Astrocyte of the cerebellum (primary cell): ENCODE data around the gene AFMID.
"Not testable (repeated sequence)": the region's sequence is repeated elsewhere in the genome, so short reads cannot be mapped to it uniquely, and the experiment has no call there.

Source experiments
- DNase-seq: peaks from one replicate; pipeline ENCODE4 v3.0.0-alpha.2; 2011; ENCODE audit warnings: low read depth
- H3K4me3 ChIP-seq: 2 replicates; pipeline ENCODE4 v1.5.1; 2011; ENCODE audit warnings: mild to moderate bottlenecking, low read depth, low read length, moderate library complexity
- in situ Hi-C: cut with HindIII; loops from 2 replicates; pipeline ENCODE4 v1.10.0; 2017; ENCODE audit warnings: low sequenced_read_pairs
- TF ChIP-seq, protein P1 (sequence below): IDR thresholded peaks from 2 replicates; pipeline ENCODE4 v1.5.1; 2012; ENCODE audit warnings: low read length, low read depth, moderate library complexity, mild to moderate bottlenecking; ENCODE audit errors: missing control alignments

AFMID gene

DNA sequence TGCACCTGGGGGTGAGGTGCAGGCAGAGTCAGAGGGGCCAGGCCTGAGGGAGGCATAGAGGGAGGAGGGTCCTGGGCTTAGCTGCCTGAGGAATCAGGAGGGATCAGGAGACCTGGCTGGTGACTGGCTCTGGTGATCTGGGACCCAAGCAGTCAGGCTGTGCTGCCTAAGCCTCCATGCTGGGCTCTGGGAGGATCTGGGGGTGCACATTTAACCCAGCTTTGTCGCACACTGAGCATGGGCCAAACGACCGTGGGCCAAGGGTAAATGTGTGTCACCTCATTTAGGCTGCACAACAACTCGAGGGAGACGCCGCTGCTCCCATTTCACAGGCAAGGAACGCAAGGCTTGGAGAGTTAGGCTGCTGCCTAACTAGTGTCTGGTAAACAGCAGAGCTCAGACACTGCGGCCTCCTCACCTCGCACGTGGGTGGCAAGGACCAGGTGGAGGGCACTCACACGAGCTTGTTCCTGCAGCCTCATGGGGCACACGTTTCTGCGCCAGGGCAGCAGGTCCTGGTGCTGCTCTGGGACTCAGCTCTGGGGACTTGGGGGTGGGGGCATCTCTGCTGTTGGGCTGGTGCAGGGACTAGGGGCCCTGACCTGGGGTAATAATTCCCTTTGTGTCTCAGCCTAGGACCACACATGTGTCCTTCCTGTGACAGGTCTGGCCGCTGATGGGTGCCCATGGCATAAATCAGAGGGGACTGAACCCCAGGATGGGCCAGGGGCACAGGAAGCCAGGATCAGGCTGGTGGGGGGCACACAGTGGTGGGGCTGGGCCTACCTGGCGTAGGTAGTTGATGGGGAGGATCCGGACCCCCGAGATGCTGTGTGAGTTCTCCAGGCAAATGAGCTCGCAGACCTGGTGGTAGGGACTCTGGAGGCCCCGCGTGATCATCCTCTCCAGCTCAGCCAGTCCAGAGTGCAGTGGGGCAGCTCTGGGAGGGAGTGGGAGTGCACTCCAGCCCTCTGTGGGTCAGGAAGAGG is 63.0 kb downstream of the AFMID start:
- peak overlapping the region; percentile 5 for H3K4me3 ChIP-seq
- no peak for DNase-seq
- TF ChIP-seq, protein P1, sequence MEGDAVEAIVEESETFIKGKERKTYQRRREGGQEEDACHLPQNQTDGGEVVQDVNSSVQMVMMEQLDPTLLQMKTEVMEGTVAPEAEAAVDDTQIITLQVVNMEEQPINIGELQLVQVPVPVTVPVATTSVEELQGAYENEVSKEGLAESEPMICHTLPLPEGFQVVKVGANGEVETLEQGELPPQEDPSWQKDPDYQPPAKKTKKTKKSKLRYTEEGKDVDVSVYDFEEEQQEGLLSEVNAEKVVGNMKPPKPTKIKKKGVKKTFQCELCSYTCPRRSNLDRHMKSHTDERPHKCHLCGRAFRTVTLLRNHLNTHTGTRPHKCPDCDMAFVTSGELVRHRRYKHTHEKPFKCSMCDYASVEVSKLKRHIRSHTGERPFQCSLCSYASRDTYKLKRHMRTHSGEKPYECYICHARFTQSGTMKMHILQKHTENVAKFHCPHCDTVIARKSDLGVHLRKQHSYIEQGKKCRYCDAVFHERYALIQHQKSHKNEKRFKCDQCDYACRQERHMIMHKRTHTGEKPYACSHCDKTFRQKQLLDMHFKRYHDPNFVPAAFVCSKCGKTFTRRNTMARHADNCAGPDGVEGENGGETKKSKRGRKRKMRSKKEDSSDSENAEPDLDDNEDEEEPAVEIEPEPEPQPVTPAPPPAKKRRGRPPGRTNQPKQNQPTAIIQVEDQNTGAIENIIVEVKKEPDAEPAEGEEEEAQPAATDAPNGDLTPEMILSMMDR = no peak
- in situ Hi-C loops = no loop called here

DNA sequence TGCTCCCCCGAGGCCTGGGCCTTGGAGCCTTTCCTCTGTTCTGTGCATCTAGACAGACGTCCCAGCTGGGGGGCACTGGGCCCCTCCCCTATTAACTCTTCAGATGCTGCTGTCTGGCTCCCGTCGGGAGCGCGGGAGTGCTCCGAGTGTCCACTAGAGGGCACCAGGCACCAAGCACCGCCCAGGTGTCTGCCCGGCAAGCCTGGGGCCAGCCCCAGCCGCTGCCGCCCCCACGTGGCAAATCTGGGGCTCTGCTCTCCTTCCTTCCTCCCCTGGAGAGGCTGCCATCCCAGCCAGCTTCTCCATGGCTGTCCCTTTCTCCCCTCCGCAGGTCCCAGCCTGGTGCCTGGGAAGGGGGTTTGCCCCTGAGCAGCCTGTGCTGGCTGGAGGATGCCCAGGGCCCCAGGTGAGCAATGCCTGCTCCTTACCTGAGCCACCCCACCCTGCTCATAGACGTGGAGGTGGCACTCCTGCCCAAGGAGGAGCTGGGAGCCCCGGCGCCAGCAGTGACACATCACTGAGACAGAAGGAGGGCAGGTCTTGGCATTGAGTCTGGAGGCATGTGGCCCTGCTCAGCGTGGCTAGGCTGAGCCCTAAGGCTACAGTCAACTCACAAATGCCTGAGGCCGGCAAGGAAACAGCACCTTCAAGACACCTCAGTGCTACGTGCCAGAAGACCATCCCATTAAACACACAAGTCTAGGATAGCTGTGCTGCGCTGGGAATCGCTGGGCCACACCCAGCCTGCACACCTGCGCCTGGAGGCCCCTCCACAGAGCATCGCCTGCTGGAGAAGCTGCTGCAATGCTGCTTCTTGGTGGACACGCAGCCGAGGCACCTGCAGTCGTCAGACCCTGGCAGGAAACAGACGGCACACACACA is 64.0 kb downstream of the AFMID start:
- TF ChIP-seq, protein P1 = peak; percentile 99
- DNase-seq = peak; percentile 61
- in situ Hi-C loops = no loop called here
- H3K4me3 ChIP-seq = peak overlapping the region; percentile 5

DNA sequence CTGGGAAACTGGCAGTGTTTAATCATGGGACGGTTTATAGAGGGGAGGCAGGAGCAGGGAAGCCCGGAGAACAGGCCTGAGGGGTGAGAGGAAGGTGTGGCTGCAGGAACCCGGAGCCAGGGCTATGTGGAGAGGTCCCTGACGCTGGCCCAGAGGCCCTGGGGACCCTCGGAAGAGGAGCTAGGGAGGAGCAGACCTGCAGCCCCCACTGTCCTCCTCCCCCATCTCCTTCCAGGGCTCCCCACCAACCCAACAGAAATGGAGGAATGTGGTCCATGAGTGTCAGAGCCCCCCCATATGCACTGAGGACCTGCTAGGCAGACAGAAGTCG is 64.6 kb downstream of the AFMID start:
- no peak overlapping the region for H3K4me3 ChIP-seq
- in situ Hi-C loops = no loop called here
- TF ChIP-seq, protein P1 = no peak
- no peak for DNase-seq

DNA sequence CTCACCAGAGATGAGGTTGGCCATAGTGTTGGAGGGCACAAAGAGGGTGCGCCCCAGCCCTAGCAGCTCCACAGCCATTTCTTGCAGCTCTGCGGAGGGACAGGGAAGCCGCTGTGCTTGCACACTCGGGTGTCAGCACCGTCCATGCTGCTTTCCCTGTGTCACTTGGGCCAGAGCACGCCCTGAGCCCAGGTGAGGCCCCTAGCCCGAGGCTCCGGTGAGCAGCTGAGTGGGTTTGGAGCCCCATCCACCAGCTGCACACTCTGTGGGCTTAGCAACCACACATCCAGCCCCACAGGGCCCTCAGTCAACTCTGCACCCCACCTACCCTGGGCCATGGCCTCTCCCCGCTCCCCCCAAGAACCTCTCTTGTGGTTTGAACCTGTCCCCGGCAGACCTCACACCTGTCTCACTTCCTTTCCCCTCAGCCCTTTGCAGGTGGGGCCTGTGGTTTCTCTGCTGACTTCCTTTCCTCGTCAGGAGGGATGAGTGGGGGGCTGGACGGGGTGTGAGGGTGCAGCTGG is 65.0 kb downstream of the AFMID start:
- in situ Hi-C loops = no loop called here
- H3K4me3 ChIP-seq = no peak overlapping the region
- TF ChIP-seq, protein P1 = no peak
- DNase-seq = no peak

DNA sequence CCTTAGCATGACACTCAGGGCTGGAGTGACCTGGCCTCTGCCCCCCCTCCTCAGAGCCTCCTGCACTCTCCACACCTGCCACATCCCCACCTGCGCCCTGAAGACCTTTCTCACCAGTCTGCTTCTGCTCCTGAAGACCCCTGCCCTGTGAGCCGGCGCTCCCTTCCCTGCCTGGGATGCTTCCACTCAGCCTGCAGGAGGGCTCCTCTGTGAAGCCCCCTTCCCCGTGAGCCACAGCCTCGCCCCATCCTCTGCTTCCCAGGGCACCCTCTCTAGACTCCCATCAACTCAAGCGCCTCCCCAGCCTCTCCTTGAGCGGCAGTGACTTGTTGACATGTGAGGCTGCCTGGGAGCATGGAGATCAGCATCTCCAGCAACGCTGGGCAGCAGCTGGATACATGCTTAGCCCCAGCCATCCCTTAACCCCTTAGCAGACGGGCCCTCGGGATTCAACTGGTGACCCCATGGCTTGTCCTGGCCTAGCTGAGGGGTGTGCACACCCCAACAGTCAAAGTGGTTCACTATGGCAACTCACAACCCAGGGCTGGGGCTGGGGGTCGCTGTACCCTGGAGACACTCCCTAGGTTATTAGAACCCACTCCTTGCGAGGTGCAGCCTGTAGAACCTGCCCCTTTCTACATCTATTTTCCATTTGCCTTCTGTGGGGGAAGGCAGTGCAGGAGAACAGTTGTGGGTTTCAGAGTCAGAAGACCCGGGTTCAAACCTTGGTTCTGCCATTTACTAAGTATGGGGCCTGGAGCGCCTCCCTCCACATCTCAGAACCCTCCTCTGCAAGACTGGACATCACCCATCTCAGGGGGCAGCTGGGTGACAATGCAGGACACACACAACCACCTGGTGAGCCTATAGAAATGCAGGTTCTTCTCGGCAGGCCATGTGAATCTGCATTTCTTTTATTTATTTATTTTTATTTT is 65.8 kb downstream of the AFMID start:
- DNase-seq = no peak
- H3K4me3 ChIP-seq = no peak overlapping the region
- in situ Hi-C loops = no loop called here
- TF ChIP-seq, protein P1 = no peak

DNA sequence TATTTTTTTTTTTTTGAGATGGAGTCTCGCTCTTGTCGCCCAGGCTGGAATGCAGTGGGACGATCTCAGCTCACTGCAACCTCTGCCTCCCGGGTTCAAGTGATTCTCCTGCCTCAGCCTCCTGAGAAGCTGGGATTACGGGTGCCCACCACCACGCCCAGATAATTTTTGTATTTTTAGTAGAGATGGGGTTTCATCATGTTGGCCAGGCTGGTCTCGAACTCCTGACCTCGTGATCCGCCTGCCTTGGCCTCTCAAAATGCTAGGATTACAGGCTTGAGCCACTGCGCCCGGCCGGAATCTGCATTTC is 66.4 kb downstream of the AFMID start:
- DNase-seq, in situ Hi-C loops: not testable (repeated sequence)
- peak overlapping the region; percentile 79 for H3K4me3 ChIP-seq
